ENCODE measurements around the gene BLVRB. TPM values are rescaled to one million over a fixed set of nuclear protein-coding genes. Genes with fewer than 3 reads are reported as not detected.

BLVRB gene
- total and polyA plus RNA-seq, 7 donors: 74.1 to 204 (median 167) TPM

DNA sequence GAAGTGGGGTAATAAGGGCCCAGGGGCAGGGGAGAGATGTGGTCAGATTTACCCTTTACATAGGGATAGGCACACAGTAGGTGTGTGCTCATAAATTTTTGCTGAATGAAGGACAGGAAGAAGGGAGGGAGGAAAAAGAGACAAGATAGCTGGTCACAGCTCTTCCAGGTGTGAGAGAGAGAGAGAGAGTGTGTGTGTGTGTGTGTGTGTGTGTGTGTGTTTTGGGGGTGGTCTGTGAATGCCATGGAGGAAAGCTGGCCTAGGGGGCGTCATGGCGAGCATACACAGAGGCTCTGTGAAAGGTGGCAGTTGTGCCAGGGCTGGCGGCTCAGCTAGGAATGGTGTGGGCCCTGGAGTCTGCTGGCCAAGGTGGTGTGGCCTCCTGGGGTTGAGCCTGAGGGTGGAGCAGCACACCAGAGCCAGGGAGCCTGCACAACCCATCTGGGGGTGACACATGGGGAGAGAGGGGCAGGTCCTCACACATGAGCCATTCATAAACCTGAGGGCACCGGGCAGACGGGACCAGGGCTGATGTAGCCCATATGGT, 46.4 kb downstream of the BLVRB start:
- intact Hi-C loops (cut with DNase I): no loop called here
- Histone ChIP-seq H3K27ac (no peak overlapping the region), H3K4me3 (no peak overlapping the region), H3K9me3 (no peaks in the 10 kb centered on the region), H3K27me3 (ENCODE audit: insufficient read depth in 3 of 3, low read length in 2 of 3) (no peaks in the 10 kb centered on the region), H3K4me1 (peaks cover 32% of the 10 kb centered on the region), H3K36me3 (ENCODE audit: insufficient read depth in 1 of 2, low read depth in 1 of 2) (peaks cover 0 to 21% of the 10 kb centered on the region in 2 donors)
- TF ChIP-seq, protein P1, sequence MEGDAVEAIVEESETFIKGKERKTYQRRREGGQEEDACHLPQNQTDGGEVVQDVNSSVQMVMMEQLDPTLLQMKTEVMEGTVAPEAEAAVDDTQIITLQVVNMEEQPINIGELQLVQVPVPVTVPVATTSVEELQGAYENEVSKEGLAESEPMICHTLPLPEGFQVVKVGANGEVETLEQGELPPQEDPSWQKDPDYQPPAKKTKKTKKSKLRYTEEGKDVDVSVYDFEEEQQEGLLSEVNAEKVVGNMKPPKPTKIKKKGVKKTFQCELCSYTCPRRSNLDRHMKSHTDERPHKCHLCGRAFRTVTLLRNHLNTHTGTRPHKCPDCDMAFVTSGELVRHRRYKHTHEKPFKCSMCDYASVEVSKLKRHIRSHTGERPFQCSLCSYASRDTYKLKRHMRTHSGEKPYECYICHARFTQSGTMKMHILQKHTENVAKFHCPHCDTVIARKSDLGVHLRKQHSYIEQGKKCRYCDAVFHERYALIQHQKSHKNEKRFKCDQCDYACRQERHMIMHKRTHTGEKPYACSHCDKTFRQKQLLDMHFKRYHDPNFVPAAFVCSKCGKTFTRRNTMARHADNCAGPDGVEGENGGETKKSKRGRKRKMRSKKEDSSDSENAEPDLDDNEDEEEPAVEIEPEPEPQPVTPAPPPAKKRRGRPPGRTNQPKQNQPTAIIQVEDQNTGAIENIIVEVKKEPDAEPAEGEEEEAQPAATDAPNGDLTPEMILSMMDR (IDR thresholded peaks at IDR 0.05): no peak
- ATAC-seq (no peak), DNase-seq (no peak)
- 60 to 81% (median 73%) methylated on average over 5 of the region's 5 CpGs for WGBS, 3 donors

DNA sequence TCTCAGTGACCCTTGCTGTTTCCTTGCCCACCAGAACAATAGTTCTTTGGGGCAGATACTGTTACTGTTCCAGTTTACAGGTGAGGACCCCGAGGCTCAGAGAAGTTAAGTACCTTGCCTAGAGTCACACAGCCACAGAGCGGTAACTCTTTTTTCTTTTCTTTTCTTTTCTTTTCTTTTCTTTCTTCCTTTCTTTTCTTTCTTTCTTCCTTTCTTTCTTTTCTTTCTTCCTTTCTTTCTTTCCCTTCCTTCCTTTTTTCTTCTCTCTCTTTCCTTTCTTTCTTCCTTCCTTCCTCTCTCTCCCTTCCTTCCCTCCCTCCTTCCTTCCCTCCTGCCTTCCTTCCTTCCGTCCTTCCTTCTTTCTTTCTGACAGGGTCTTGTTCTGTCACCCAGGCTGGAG, 47.5 kb downstream of the BLVRB start:
- 82 to 91% (median 85%) methylated on average over 3 of the region's 3 CpGs for WGBS, 3 donors
- Histone ChIP-seq H3K4me1 (peaks cover 21% of the 10 kb centered on the region), H3K27ac (peak overlapping the region; percentile 77), H3K9me3 (no peaks in the 10 kb centered on the region), H3K4me3 (no peak overlapping the region), H3K27me3 (ENCODE audit: insufficient read depth in 3 of 3, low read length in 2 of 3) (no peaks in the 10 kb centered on the region), H3K36me3 (ENCODE audit: insufficient read depth in 1 of 2, low read depth in 1 of 2) (peaks cover 0 to 12% of the 10 kb centered on the region in 2 donors)
- intact Hi-C loops (cut with DNase I): no loop called here
- TF ChIP-seq, protein P1 (IDR thresholded peaks at IDR 0.05): no peak
- no peak for DNase-seq
- ATAC-seq: no peak

DNA sequence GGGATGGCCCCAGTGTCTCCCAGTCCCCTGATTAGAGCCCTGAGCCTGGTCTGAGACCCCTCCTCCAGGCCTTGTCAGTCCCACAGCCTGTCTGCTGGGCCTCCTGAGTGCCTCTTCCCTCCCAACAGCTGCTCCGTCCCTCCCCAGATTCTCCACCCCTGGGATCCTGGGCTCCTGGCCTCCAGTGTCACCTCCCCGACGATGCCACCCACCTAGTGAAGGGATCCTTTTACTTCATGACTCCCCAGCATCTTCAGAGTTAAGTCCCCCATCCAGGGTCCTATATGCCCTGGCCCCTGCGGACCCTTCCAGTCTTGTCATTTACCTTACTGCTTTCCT, 47.9 kb downstream of the BLVRB start:
- H3K4me3 ChIP-seq: no peak overlapping the region
- no peaks in the 10 kb centered on the region for H3K27me3 ChIP-seq (ENCODE audit: insufficient read depth in 3 of 3, low read length in 2 of 3)
- no peaks in the 10 kb centered on the region for H3K9me3 ChIP-seq
- intact Hi-C loops (cut with DNase I): no loop called here
- peaks cover 0 to 8% of the 10 kb centered on the region in 2 donors for H3K36me3 ChIP-seq (ENCODE audit: insufficient read depth in 1 of 2, low read depth in 1 of 2)
- 44 to 53% (median 52%) methylated on average over 4 of the region's 4 CpGs for WGBS, 3 donors
- peaks cover 16% of the 10 kb centered on the region for H3K4me1 ChIP-seq
- peak in 1 of 2 donors; percentile 10 for DNase-seq
- TF ChIP-seq, protein P1 (IDR thresholded peaks at IDR 0.05): no peak
- no peak for ATAC-seq
- peak overlapping the region; percentile 77 for H3K27ac ChIP-seq

DNA sequence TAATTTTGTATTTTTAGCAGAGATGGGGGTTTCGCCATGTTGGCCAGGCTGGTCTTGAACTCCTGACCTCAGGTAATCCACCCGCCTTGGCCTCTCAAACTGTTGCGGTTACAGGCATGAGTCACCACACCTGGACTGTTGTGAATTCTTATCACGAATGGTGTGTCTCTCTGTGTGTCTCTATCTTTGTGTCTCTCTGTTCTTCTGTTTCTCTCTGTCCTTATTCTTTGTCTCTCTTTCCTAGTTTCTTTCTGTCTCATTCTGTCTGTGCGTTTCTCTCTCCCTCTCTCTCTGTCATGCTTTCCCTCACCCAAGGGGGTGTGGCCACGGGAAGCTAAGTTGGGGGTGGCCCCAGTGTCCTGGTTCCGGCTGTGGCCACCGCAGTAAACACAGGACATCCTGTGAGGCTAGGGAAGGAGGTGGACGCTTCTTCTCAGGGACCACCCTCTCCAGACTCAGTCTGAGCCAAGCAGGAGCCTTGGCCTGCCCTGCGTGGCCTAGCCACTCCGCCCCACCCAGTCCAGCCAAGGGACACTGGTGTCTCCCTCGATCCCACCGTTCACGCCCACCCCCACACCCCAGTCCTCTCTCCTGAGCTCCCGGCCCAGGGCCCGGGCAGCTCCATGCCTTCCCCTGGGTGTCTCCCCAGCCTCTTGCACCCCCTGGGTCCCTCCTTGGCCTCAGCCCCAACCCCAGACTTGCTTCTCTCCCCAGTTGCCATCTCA, 48.5 kb downstream of the BLVRB start:
- 44 to 56% (median 46%) methylated on average over 16 of the region's 16 CpGs for WGBS, 3 donors
- no peaks in the 10 kb centered on the region for H3K9me3 ChIP-seq
- TF ChIP-seq, protein P1 (IDR thresholded peaks at IDR 0.05): no peak
- no peak for ATAC-seq
- intact Hi-C loops (cut with DNase I): no loop called here
- H3K4me1 ChIP-seq: peaks cover 13% of the 10 kb centered on the region
- H3K27ac ChIP-seq: peak overlapping the region; percentile 77
- no peaks in the 10 kb centered on the region for H3K27me3 ChIP-seq (ENCODE audit: insufficient read depth in 3 of 3, low read length in 2 of 3)
- H3K36me3 ChIP-seq (ENCODE audit: insufficient read depth in 1 of 2, low read depth in 1 of 2): peaks cover 0 to 3% of the 10 kb centered on the region in 2 donors
- no peak overlapping the region for H3K4me3 ChIP-seq
- peak; percentile 60 to 80 for DNase-seq

All from psoas muscle (tissue), 8 donors.